ENCODE measurements around the gene PDPK1.
A peak's percentile ranks its signal among the peaks of the same experiment; 100 is the strongest.

Gene PDPK1

GRCh38 chr16:2520097-2520783 is 17.6 kb upstream of the PDPK1 start, which contains the start of gene AMDHD2:
AMDHD2 (plus strand) TSS chr16:2520371; CDS start chr16:2520459, 88 bp downstream.
- peak within 1 kb of the TSS; percentile 65 for H3K4me3 ChIP-seq (ENCODE audit: low read length, poor library complexity, severe bottlenecking)
- peaks cover under 1% of the 10 kb centered on the region for H4K20me1 ChIP-seq (ENCODE audit: insufficient read depth, low read length, poor library complexity, severe bottlenecking)
- H3K79me2 ChIP-seq (ENCODE audit: insufficient read depth, low read length), result peaks cover 38% of the 10 kb centered on the region

GRCh38 chr16:2520784-2521531 is 16.9 kb upstream of the PDPK1 start:
- Histone ChIP-seq H3K4me2 (ENCODE audit: low read depth, low read length, poor library complexity, severe bottlenecking) (peak overlapping the region; percentile 46), H2AFZ (ENCODE audit: low read length) (no peak overlapping the region), H3K9ac (ENCODE audit: low read depth, low read length, poor library complexity, severe bottlenecking) (no peak overlapping the region), H3K9me2 (replicated peaks; ENCODE audit: low read depth, low read length) (no peaks in the 10 kb centered on the region), H3K27me3 (ENCODE audit: insufficient read depth, low read length, poor library complexity, severe bottlenecking) (no peaks in the 10 kb centered on the region), H3K36me3 (ENCODE audit: insufficient read depth, low read length) (no peaks in the 10 kb centered on the region), H3K79me2 (ENCODE audit: insufficient read depth, low read length) (peaks cover 31% of the 10 kb centered on the region), H3K4me1 (ENCODE audit: insufficient read depth, low read length, poor library complexity, severe bottlenecking) (peaks cover 2% of the 10 kb centered on the region), H3K9me3 (ENCODE audit: insufficient read depth, low read depth, low read length) (no peaks in the 10 kb centered on the region), H3F3A (ENCODE audit: low read depth) (no peaks in the 10 kb centered on the region), H3K4me3 (ENCODE audit: low read length, poor library complexity, severe bottlenecking) (peak overlapping the region; percentile 65), H4K20me1 (ENCODE audit: insufficient read depth, low read length, poor library complexity, severe bottlenecking) (no peaks in the 10 kb centered on the region)
- TF ChIP-seq CTCF (conservative IDR thresholded peaks at IDR 0.05; ENCODE audit: low read length), result no peak
- TF ChIP-seq EZH2phosphoT487 (IDR thresholded peaks at IDR 0.05; ENCODE audit: borderline replicate concordance), result no peak

More at GRCh38 chr16:2520097-2520783, 17.6 kb upstream of the PDPK1 start, which contains the start of gene AMDHD2:
- TF ChIP-seq EZH2phosphoT487 (IDR thresholded peaks at IDR 0.05; ENCODE audit: borderline replicate concordance), result no peak
- TF ChIP-seq CTCF (conservative IDR thresholded peaks at IDR 0.05; ENCODE audit: low read length), result no peak
- Histone ChIP-seq H3F3A (ENCODE audit: low read depth) (no peaks in the 10 kb centered on the region), H3K4me1 (ENCODE audit: insufficient read depth, low read length, poor library complexity, severe bottlenecking) (peaks cover 4% of the 10 kb centered on the region), H3K9ac (ENCODE audit: low read depth, low read length, poor library complexity, severe bottlenecking) (no peak within 1 kb of the TSS), H3K9me3 (ENCODE audit: insufficient read depth, low read depth, low read length) (no peaks in the 10 kb centered on the region), H2AFZ (ENCODE audit: low read length) (no peak within 1 kb of the TSS), H3K4me2 (ENCODE audit: low read depth, low read length, poor library complexity, severe bottlenecking) (peak within 1 kb of the TSS; percentile 46), H3K27me3 (ENCODE audit: insufficient read depth, low read length, poor library complexity, severe bottlenecking) (no peaks in the 10 kb centered on the region), H3K36me3 (ENCODE audit: insufficient read depth, low read length) (no peaks in the 10 kb centered on the region), H3K9me2 (replicated peaks; ENCODE audit: low read depth, low read length) (no peaks in the 10 kb centered on the region)

GRCh38 chr16:2523801-2524231 is 14.0 kb upstream of the PDPK1 start:
- Histone ChIP-seq H3K36me3 (ENCODE audit: insufficient read depth, low read length) (no peaks in the 10 kb centered on the region), H3F3A (ENCODE audit: low read depth) (no peaks in the 10 kb centered on the region), H3K4me3 (ENCODE audit: low read length, poor library complexity, severe bottlenecking) (no peak overlapping the region), H3K27me3 (ENCODE audit: insufficient read depth, low read length, poor library complexity, severe bottlenecking) (no peaks in the 10 kb centered on the region), H3K9me2 (replicated peaks; ENCODE audit: low read depth, low read length) (no peaks in the 10 kb centered on the region), H2AFZ (ENCODE audit: low read length) (no peak overlapping the region), H4K20me1 (ENCODE audit: insufficient read depth, low read length, poor library complexity, severe bottlenecking) (no peaks in the 10 kb centered on the region), H3K4me2 (ENCODE audit: low read depth, low read length, poor library complexity, severe bottlenecking) (no peak overlapping the region), H3K79me2 (ENCODE audit: insufficient read depth, low read length) (0 out of 2 replicates have a peak, but pooled peaks cover 5% of the 10 kb centered on the region), H3K4me1 (ENCODE audit: insufficient read depth, low read length, poor library complexity, severe bottlenecking) (no peaks in the 10 kb centered on the region), H3K9ac (ENCODE audit: low read depth, low read length, poor library complexity, severe bottlenecking) (no peak overlapping the region), H3K9me3 (ENCODE audit: insufficient read depth, low read depth, low read length) (no peaks in the 10 kb centered on the region)
- TF ChIP-seq EZH2phosphoT487 (IDR thresholded peaks at IDR 0.05; ENCODE audit: borderline replicate concordance) (no peak), CTCF (conservative IDR thresholded peaks at IDR 0.05; ENCODE audit: low read length) (no peak)

Measured in Loucy (cell line).